ENCODE results near the gene CPD.
"Not testable (repeated sequence)": the region's sequence is repeated elsewhere in the genome, so short reads cannot be mapped to it uniquely, and the experiment has no call there.

The CPD gene

GRCh38 chr17:30389756-30390300 is 11.1 kb downstream of the CPD start:
- no peak for DNase-seq

- DNase-seq = no peak
Observed at GRCh38 chr17:30391534-30391933, 12.8 kb downstream of the CPD start.

- DNase-seq = no peak
Observed at GRCh38 chr17:30393491-30393890, 14.8 kb downstream of the CPD start.

- no peak for DNase-seq
Observed at GRCh38 chr17:30393911-30394867, 15.5 kb downstream of the CPD start.

GRCh38 chr17:30395398-30396022 is 16.8 kb downstream of the CPD start:
- no peak for DNase-seq

- DNase-seq = no peak
Observed at GRCh38 chr17:30396129-30396528, 17.4 kb downstream of the CPD start.

- no peak for DNase-seq
Observed at GRCh38 chr17:30396612-30397011, 17.9 kb downstream of the CPD start.

- no peak for DNase-seq
Observed at GRCh38 chr17:30398328-30399041, 19.8 kb downstream of the CPD start.

- no peak for DNase-seq
Observed at GRCh38 chr17:30401097-30401496, 22.4 kb downstream of the CPD start.

GRCh38 chr17:30405161-30405560 is 26.4 kb downstream of the CPD start:
- DNase-seq = no peak

- DNase-seq = not testable (repeated sequence)
Observed at GRCh38 chr17:30410627-30411026, 31.9 kb downstream of the CPD start.

- not testable (repeated sequence) for DNase-seq
Observed at GRCh38 chr17:30412008-30412496, 33.3 kb downstream of the CPD start.

GRCh38 chr17:30413109-30413508 is 34.4 kb downstream of the CPD start:
- no peak for DNase-seq

GRCh38 chr17:30414486-30414885 is 35.8 kb downstream of the CPD start:
- DNase-seq = no peak

- no peak for DNase-seq
Observed at GRCh38 chr17:30415491-30415890, 36.8 kb downstream of the CPD start.

GRCh38 chr17:30418070-30418469 is 39.3 kb downstream of the CPD start:
- not testable (repeated sequence) for DNase-seq

GRCh38 chr17:30421592-30421991 is 42.9 kb downstream of the CPD start:
- DNase-seq = no peak

GRCh38 chr17:30422171-30422570 is 43.4 kb downstream of the CPD start:
- DNase-seq = no peak

- no peak for DNase-seq
Observed at GRCh38 chr17:30424471-30424870, 45.7 kb downstream of the CPD start.

GRCh38 chr17:30426292-30426691 is 47.6 kb downstream of the CPD start:
- no peak for DNase-seq

GRCh38 chr17:30427611-30428010 is 48.9 kb downstream of the CPD start:
- no peak for DNase-seq

GRCh38 chr17:30429155-30429554 is 50.4 kb downstream of the CPD start:
- no peak for DNase-seq

GRCh38 chr17:30433514-30433913 is 54.8 kb downstream of the CPD start:
- no peak for DNase-seq
